ENCODE measurements around the gene PARD3. TPM values are rescaled to one million over a fixed set of nuclear protein-coding genes. Genes with fewer than 3 reads are reported as not detected.

The PARD3 gene
- total RNA-seq, 1 experiment from 2014 or later, result 51.8 TPM

- TF ChIP-seq ZBTB43 (CRISPR knock-in tag; IDR thresholded peaks at IDR 0.05) (no peak), EMX1 (CRISPR knock-in tag; IDR thresholded peaks at IDR 0.05) (no peak), NR2C2 (CRISPR knock-in tag; IDR thresholded peaks at IDR 0.05) (no peak)
These were observed 430.7 kb downstream of the PARD3 start (continued) for GRCh38 chr10:34384372-34384771.

GRCh38 chr10:34382626-34383025, 432.5 kb downstream of the PARD3 start:
- Mint-ChIP-seq H3K9me3 (no peaks in the 10 kb centered on the region), H3K4me3 (no peak overlapping the region), H3K27me3 (ENCODE audit: low read depth) (no peaks in the 10 kb centered on the region), H3K36me3 (peaks cover 5% of the 10 kb centered on the region), H3K27ac (no peak overlapping the region), H3K4me1 (peaks cover 23% of the 10 kb centered on the region)
- ATAC-seq, result no peak
- no peak for DNase-seq (ENCODE audit: low spot score)
- ChIA-PET CTCF (no interaction called here), POLR2A (no interaction called here)
- TF ChIP-seq CDX4 (CRISPR knock-in tag; IDR thresholded peaks at IDR 0.05; ENCODE audit: borderline replicate concordance) (no peak), ZBTB43 (CRISPR knock-in tag; IDR thresholded peaks at IDR 0.05) (no peak), ZNF396 (CRISPR knock-in tag; IDR thresholded peaks at IDR 0.05; ENCODE audit: borderline replicate concordance) (no peak), RORB (CRISPR knock-in tag; IDR thresholded peaks at IDR 0.05) (no peak), EMX1 (CRISPR knock-in tag; IDR thresholded peaks at IDR 0.05) (no peak), ETV6 (CRISPR knock-in tag; IDR thresholded peaks at IDR 0.05) (no peak), TP53 (CRISPR knock-in tag; IDR thresholded peaks at IDR 0.05) (no peak), NFYB (CRISPR knock-in tag; conservative IDR thresholded peaks at IDR 0.05; ENCODE audit: low read depth) (no peak), USF1 (CRISPR knock-in tag; IDR thresholded peaks at IDR 0.05) (no peak), USF2 (CRISPR knock-in tag; IDR thresholded peaks at IDR 0.05) (no peak), CBFB (CRISPR knock-in tag; IDR thresholded peaks at IDR 0.05; ENCODE audit: low read depth) (no peak), ATF1 (CRISPR knock-in tag; IDR thresholded peaks at IDR 0.05) (no peak), GRHL2 (CRISPR knock-in tag; IDR thresholded peaks at IDR 0.05; ENCODE audit: insufficient replicate concordance, severe bottlenecking) (no peak), ATF6 (CRISPR knock-in tag; IDR thresholded peaks at IDR 0.05) (no peak), MLX (CRISPR knock-in tag; IDR thresholded peaks at IDR 0.05) (no peak), ZNF671 (CRISPR knock-in tag; IDR thresholded peaks at IDR 0.05) (no peak)

- H3K27me3 Mint-ChIP-seq (ENCODE audit: low read depth), result no peaks in the 10 kb centered on the region
- H3K4me3 Mint-ChIP-seq, result no peak overlapping the region
- ATAC-seq, result no peak
- DNase-seq (ENCODE audit: low spot score), result no peak
- H3K9me3 Mint-ChIP-seq, result no peaks in the 10 kb centered on the region
- peaks cover 5% of the 10 kb centered on the region for H3K36me3 Mint-ChIP-seq
- peaks cover 30% of the 10 kb centered on the region for H3K4me1 Mint-ChIP-seq
- CTCF ChIA-PET, result no interaction called here
- no peak overlapping the region for H3K27ac Mint-ChIP-seq
- POLR2A ChIA-PET, result no interaction called here
- TF ChIP-seq USF1 (CRISPR knock-in tag; IDR thresholded peaks at IDR 0.05) (no peak), RORB (CRISPR knock-in tag; IDR thresholded peaks at IDR 0.05) (no peak), E2F5 (CRISPR knock-in tag; IDR thresholded peaks at IDR 0.05) (no peak)
These were observed 434.2 kb downstream of the PARD3 start for GRCh38 chr10:34380856-34381255.
